CD14-positive monocyte (primary cell): ENCODE results near the gene ST8SIA6. TPM values are rescaled to one million over a fixed set of nuclear protein-coding genes. Genes with fewer than 3 reads are reported as not detected.
"Not testable (repeated sequence)": the region's sequence is repeated elsewhere in the genome, so short reads cannot be mapped to it uniquely, and the experiment has no call there.

ENCODE experiments used
- DNase-seq, 3 donors: peaks; one replicate each; pipeline ENCODE4 v3.0.0-alpha.2; 2011 to 2022
- H2AFZ ChIP-seq: 2 replicates; pipeline ENCODE4 v1.6.0; 2012; ENCODE audit warnings: mild to moderate bottlenecking, low read depth, low read length, inconsistent platforms; ENCODE audit not compliant: insufficient read depth, poor library complexity, severe bottlenecking
- H3K27ac ChIP-seq, 2 donors: 1 replicate in 1 of 2; 2 replicates in 1 of 2; pipeline ENCODE4 v1.5.1; 2012 to 2013; ENCODE audit warnings: low read length in 2 of 2, control low read depth in 1 of 2, inconsistent platforms in 1 of 2, low read depth in 1 of 2, mild to moderate bottlenecking in 1 of 2
- H3K27me3 ChIP-seq, 2 donors: one replicate each; pipeline versions ENCODE4 v1.6.0 to v1.6.1; 2011 to 2013; ENCODE audit warnings: low read length in 2 of 2; ENCODE audit not compliant: control insufficient read depth in 2 of 2, insufficient read depth in 2 of 2
- H3K36me3 ChIP-seq, 2 donors: replicated peaks in 1 of 2; 1 replicate in 1 of 2; 2 replicates in 1 of 2; pipeline versions ENCODE4 v1.5.1 to v1.6.1; 2012 to 2013; ENCODE audit warnings: low read length in 2 of 2, control low read depth in 1 of 2, inconsistent platforms in 1 of 2, mild to moderate bottlenecking in 1 of 2; ENCODE audit not compliant: insufficient read depth in 2 of 2, control insufficient read depth in 1 of 2
- H3K4me1 ChIP-seq, 2 donors: 1 replicate in 1 of 2; 2 replicates in 1 of 2; pipeline versions ENCODE4 v1.5.1 to v1.6.1; 2012 to 2013; ENCODE audit warnings: low read length in 2 of 2, control low read depth in 1 of 2, inconsistent platforms in 1 of 2, mild to moderate bottlenecking in 1 of 2, moderate library complexity in 1 of 2; ENCODE audit not compliant: insufficient read depth in 2 of 2, control insufficient read depth in 1 of 2
- H3K4me2 ChIP-seq: replicated peaks from 2 replicates; pipeline ENCODE3; 2012; ENCODE audit warnings: low read length, moderate library complexity, mild to moderate bottlenecking; ENCODE audit not compliant: poor library complexity, severe bottlenecking; ENCODE audit errors: extremely low read depth
- H3K4me3 ChIP-seq, 3 experiments: fragments of 200-600 bp in 1 of 3; sonication (generic) in 1 of 3; replicated peaks in 1 of 3; 1 replicate in 2 of 3; 2 replicates in 1 of 3; pipeline ENCODE4 v1.5.1; 2011 to 2013; ENCODE audit warnings: low read length in 3 of 3, mild to moderate bottlenecking in 3 of 3, control low read depth in 2 of 3, low read depth in 2 of 3, inconsistent platforms in 1 of 3, moderate library complexity in 1 of 3
- H3K79me2 ChIP-seq: 2 replicates; pipeline ENCODE4 v1.6.0; 2012; ENCODE audit warnings: mild to moderate bottlenecking, control low read depth, inconsistent platforms, low read length, moderate library complexity; ENCODE audit not compliant: insufficient read depth
- H3K9ac ChIP-seq: 2 replicates; pipeline ENCODE4 v1.6.0; 2017; ENCODE audit warnings: low read length, mild to moderate bottlenecking; ENCODE audit not compliant: insufficient read depth, poor library complexity, severe bottlenecking
- H3K9me3 ChIP-seq, 2 donors: replicated peaks in 1 of 2; 1 replicate in 1 of 2; 2 replicates in 1 of 2; pipeline versions ENCODE4 v1.5.1 to v1.6.1; 2012 to 2013; ENCODE audit warnings: low read length in 2 of 2, control low read depth in 1 of 2; ENCODE audit not compliant: control insufficient read depth in 1 of 2, insufficient read depth in 1 of 2
- H4K20me1 ChIP-seq: 2 replicates; pipeline ENCODE4 v1.6.0; 2012; ENCODE audit warnings: mild to moderate bottlenecking, low read length, control low read depth, moderate library complexity; ENCODE audit not compliant: insufficient read depth
- H3K27ac Mint-ChIP-seq, 7 donors: one replicate each; pipeline ENCODE4 v1.8.0; 2020; ENCODE audit warnings: mild to moderate bottlenecking in 7 of 7, mixed read lengths in 7 of 7, moderate library complexity in 6 of 7, inconsistent platforms in 2 of 7
- H3K27me3 Mint-ChIP-seq, 3 donors: one replicate each; pipeline ENCODE4 v1.8.0; 2021 to 2022; ENCODE audit warnings: low read depth in 3 of 3, mild to moderate bottlenecking in 3 of 3, mixed read lengths in 3 of 3, moderate library complexity in 3 of 3, inconsistent platforms in 1 of 3
- H3K36me3 Mint-ChIP-seq, 2 donors: one replicate each; pipeline ENCODE4 v1.8.0; 2020; ENCODE audit warnings: mixed read lengths in 2 of 2, inconsistent platforms in 1 of 2, mild to moderate bottlenecking in 1 of 2
- H3K4me1 Mint-ChIP-seq: one replicate; pipeline ENCODE4 v1.8.0; 2020; ENCODE audit warnings: mild to moderate bottlenecking, mixed read lengths
- H3K4me3 Mint-ChIP-seq, 2 donors: one replicate each; pipeline ENCODE4 v1.8.0; 2020; ENCODE audit warnings: mild to moderate bottlenecking in 2 of 2, mixed read lengths in 2 of 2, moderate library complexity in 1 of 2
- H3K9me3 Mint-ChIP-seq, 7 donors: one replicate each; pipeline ENCODE4 v1.8.0; 2020 to 2022; ENCODE audit warnings: mixed read lengths in 7 of 7, mild to moderate bottlenecking in 6 of 7, moderate library complexity in 6 of 7, inconsistent platforms in 2 of 7
- WGBS: methylation state at CpG from one replicate; pipeline ENCODE4 v1.1.5; 2013; ENCODE audit warnings: missing lambda C conversion rate; ENCODE audit not compliant: insufficient coverage; 5-methylcytosine and 5-hydroxymethylcytosine counted together
- intact Hi-C, 2 donors: fragments of 100-400 bp; cut with micrococcal nuclease; formaldehyde crosslinking; loops; one replicate each; pipeline versions ENCODE4 v1.15.0 to v1.15.1; 2023
- polyA plus RNA-seq, 3 donors: library from polyadenylated mRNA; depleted of rRNA in 1 of 3; unstranded in 2 of 3; stranded (reverse) in 1 of 3; fragments of 300-500 nt in 2 of 3; fragments of >200 nt in 1 of 3; fragmentation: Illumina TruSeq in 2 of 3; gene quantifications; 1 replicate in 2 of 3; 2 replicates in 1 of 3; pipeline ENCODE4 v1.2.3, GENCODE V29; 2012 to 2021
- TF ChIP-seq, protein P1 (sequence below): fragments of 200-600 bp; IDR thresholded peaks from one replicate; pipeline ENCODE4 v1.8.0; 2022; ENCODE audit warnings: antibody characterized with exemption, mild to moderate bottlenecking

Gene ST8SIA6
- polyA plus RNA-seq, 3 donors: 0.11 TPM; not detected in 2

DNA sequence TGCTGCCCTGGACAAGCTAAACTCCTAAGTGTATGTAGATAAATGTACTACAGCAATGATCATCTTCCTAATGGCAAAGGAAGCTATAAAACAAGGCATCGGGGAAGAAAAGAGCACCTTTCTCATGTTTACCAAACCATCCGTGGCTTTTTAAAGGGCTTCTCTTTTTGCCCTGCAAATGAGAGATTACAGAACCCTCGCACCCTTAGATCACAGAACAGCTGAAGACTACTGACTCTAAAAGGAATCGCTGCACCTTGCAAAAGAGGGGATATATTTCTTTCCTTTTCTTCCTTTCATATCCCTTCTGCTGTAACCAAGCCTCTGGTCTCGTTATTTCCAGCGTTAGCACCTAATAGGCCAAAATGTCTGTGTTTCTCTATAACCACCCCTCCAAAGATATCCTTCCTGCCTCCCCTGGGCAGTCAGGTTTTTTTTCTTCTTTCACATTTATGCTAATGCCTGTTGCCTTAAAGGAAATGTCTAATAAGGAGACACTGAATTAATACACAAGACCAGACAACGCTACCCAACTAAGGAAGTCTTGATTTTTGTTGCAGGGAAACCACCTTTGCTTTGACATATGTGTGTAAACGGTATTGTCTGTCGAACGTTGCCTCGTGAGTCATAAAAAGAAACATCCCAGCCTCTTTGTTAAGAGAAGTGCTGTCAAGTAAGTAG is 10.5 kb downstream of the ST8SIA6 start:
- TF ChIP-seq, protein P1, sequence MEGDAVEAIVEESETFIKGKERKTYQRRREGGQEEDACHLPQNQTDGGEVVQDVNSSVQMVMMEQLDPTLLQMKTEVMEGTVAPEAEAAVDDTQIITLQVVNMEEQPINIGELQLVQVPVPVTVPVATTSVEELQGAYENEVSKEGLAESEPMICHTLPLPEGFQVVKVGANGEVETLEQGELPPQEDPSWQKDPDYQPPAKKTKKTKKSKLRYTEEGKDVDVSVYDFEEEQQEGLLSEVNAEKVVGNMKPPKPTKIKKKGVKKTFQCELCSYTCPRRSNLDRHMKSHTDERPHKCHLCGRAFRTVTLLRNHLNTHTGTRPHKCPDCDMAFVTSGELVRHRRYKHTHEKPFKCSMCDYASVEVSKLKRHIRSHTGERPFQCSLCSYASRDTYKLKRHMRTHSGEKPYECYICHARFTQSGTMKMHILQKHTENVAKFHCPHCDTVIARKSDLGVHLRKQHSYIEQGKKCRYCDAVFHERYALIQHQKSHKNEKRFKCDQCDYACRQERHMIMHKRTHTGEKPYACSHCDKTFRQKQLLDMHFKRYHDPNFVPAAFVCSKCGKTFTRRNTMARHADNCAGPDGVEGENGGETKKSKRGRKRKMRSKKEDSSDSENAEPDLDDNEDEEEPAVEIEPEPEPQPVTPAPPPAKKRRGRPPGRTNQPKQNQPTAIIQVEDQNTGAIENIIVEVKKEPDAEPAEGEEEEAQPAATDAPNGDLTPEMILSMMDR: no peak
- Histone ChIP-seq H4K20me1 (no peaks in the 10 kb centered on the region), H3K4me2 (peak overlapping the region; percentile 7), H3K36me3 (no peaks in the 10 kb centered on the region), H3K9ac (no peak overlapping the region), H3K9me3 (peaks cover 5 to 11% of the 10 kb centered on the region in 2 donors), H3K27ac (no peak overlapping the region), H2AFZ (peak overlapping the region; percentile 69), H3K4me3 (no peak overlapping the region), H3K79me2 (no peaks in the 10 kb centered on the region), H3K4me1 (peaks cover 14 to 16% of the 10 kb centered on the region in 2 donors), H3K27me3 (no peaks in the 10 kb centered on the region)
- H3K27me3 Mint-ChIP-seq: peaks cover 1 to 5% (median 1%) of the 10 kb centered on the region in 3 donors
- H3K9me3 Mint-ChIP-seq: peaks cover 6 to 13% (median 8%) of the 10 kb centered on the region in 7 donors
- H3K36me3 Mint-ChIP-seq: peaks cover 0 to 8% of the 10 kb centered on the region in 2 donors
- peak overlapping the region in 1 of 7 donors; percentile 28 for H3K27ac Mint-ChIP-seq
- H3K4me1 Mint-ChIP-seq: peaks cover 30% of the 10 kb centered on the region
- peak; percentile 13 to 71 (median 20) for DNase-seq
- 0% methylated on average over 2 of the region's 11 CpGs for WGBS
- intact Hi-C loops: no loop called here
- H3K4me3 Mint-ChIP-seq: peak overlapping the region in 1 of 2 donors; percentile 72

DNA sequence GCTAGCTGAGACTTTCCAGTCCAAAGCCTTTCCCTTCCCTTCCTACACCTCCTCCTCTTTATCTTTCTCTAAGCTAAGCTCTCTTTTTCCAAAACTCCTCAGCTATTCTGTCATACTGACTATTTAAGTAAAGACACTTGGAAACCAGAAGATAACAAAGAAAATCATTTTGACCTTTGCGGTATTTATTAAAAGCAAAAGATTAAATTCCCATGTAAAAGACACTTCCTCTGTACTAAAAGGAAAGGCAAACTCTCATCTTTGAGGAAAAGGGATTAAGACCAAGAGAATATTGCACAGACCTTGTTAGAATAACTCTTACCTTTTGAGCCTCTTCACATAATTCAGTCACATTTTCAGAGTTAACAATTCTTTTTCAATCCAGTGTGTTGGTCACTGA is 15.8 kb downstream of the ST8SIA6 start:
- TF ChIP-seq, protein P1: no peak
- H3K36me3 Mint-ChIP-seq: no peaks in the 10 kb centered on the region

DNA sequence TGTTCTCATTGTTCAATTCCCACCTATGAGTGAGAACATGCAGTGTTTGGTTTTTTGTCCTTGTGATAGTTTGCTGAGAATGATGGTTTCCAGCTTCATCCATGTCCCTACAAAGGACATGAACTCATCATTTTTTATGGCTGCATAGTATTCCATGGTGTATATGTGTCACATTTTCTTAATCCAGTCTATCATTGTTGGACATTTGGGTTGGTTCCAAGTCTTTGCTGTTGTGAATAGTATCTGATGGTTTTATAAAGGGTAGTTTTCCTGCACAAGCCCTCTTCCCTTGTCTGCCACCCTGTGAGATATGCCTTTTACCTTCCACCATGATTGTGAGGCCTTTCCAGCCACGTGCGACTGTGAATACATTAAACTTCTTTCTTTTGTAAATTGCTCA is 17.8 kb downstream of the ST8SIA6 start:
- H3K4me3 Mint-ChIP-seq, H3K79me2 ChIP-seq, H3K4me1 ChIP-seq, H3K27me3 Mint-ChIP-seq, H3K4me2 ChIP-seq, H3K9ac ChIP-seq, intact Hi-C loops, H3K36me3 Mint-ChIP-seq, H2AFZ ChIP-seq, H4K20me1 ChIP-seq, H3K27me3 ChIP-seq, H3K36me3 ChIP-seq, H3K9me3 ChIP-seq, H3K27ac ChIP-seq, H3K27ac Mint-ChIP-seq, H3K4me3 ChIP-seq, DNase-seq: not testable (repeated sequence)
- Mint-ChIP-seq H3K4me1 (peaks cover 26% of the 10 kb centered on the region), H3K9me3 (peaks cover 0 to 10% (median 5%) of the 10 kb centered on the region in 7 donors)
- 86% methylated on average over 2 of the region's 2 CpGs for WGBS

More for the DNA sequence above, 15.8 kb downstream of the ST8SIA6 start:
- Histone ChIP-seq H2AFZ (no peak overlapping the region), H3K79me2 (no peaks in the 10 kb centered on the region), H3K4me3 (no peak overlapping the region), H3K27me3 (peaks cover 0 to 2% of the 10 kb centered on the region in 2 donors), H4K20me1 (no peaks in the 10 kb centered on the region), H3K4me2 (no peak overlapping the region), H3K9me3 (no peaks in the 10 kb centered on the region), H3K9ac (no peak overlapping the region), H3K27ac (no peak overlapping the region), H3K4me1 (peaks cover 4 to 7% of the 10 kb centered on the region in 2 donors), H3K36me3 (no peaks in the 10 kb centered on the region)
- no peak overlapping the region for H3K27ac Mint-ChIP-seq
- H3K4me3 Mint-ChIP-seq: no peak overlapping the region
- H3K27me3 Mint-ChIP-seq: peaks cover 0 to 3% (median 3%) of the 10 kb centered on the region in 3 donors
- DNase-seq: no peak
- peaks cover 21% of the 10 kb centered on the region for H3K4me1 Mint-ChIP-seq
- WGBS: no CpG with 5 or more reads among the region's 1 CpG
- H3K9me3 Mint-ChIP-seq: peaks cover 0 to 5% (median 1%) of the 10 kb centered on the region in 7 donors
- intact Hi-C loops: no loop called here
